Endothelial cell of umbilical vein (primary cell): ENCODE data around the gene PTGFRN.

Source experiments
- CTCF ChIP-seq, 2 donors: IDR thresholded peaks; 1 replicate in 1 of 2; 2 replicates in 1 of 2; pipeline ENCODE4 v1.5.1; 2011; ENCODE audit warnings: low read length in 2 of 2, mild to moderate bottlenecking in 2 of 2, moderate library complexity in 2 of 2, control low read depth in 1 of 2, inconsistent platforms in 1 of 2, low read depth in 1 of 2; ENCODE audit not compliant: insufficient read depth in 1 of 2; ENCODE audit errors: extremely low read depth in 1 of 2
- EZH2 ChIP-seq: IDR thresholded peaks from 2 replicates; pipeline ENCODE4 v1.6.1; 2012; ENCODE audit warnings: borderline replicate concordance, low read depth, mild to moderate bottlenecking, moderate library complexity, low read length, inconsistent platforms; ENCODE audit not compliant: severe bottlenecking
- GATA2 ChIP-seq: IDR thresholded peaks from 2 replicates; pipeline ENCODE4 v1.7.0; 2011; ENCODE audit warnings: low read depth, mild to moderate bottlenecking, moderate library complexity, mixed read lengths, low read length; ENCODE audit not compliant: insufficient read length, insufficient read depth
- JUN ChIP-seq: IDR thresholded peaks from 2 replicates; pipeline ENCODE4 v1.6.1; 2011; ENCODE audit warnings: borderline replicate concordance, low read depth; ENCODE audit not compliant: insufficient read length, insufficient read depth
- MAX ChIP-seq: IDR thresholded peaks from 2 replicates; pipeline ENCODE4 v1.6.1; 2011; ENCODE audit not compliant: insufficient read depth, insufficient read length
- POLR2A ChIP-seq: IDR thresholded peaks from 2 replicates; pipeline ENCODE4 v1.6.1; 2012; ENCODE audit warnings: low read depth, mild to moderate bottlenecking, control low read depth, low read length
- POLR2AphosphoS5 ChIP-seq: IDR thresholded peaks from 2 replicates; pipeline ENCODE4 v1.6.1; 2012; ENCODE audit warnings: low read depth, mild to moderate bottlenecking, control low read depth, low read length, moderate library complexity; ENCODE audit not compliant: insufficient read depth

GRCh38 chr1:117010310-117010969 is 100.7 kb downstream of the PTGFRN start:
- TF ChIP-seq POLR2A (no peak), EZH2 (no peak), MAX (no peak), CTCF (IDR thresholded peaks at IDR 0.05; ENCODE audit: extremely low read depth in 1 of 2, insufficient read depth in 1 of 2, low read depth in 1 of 2, low read length in 2 of 2) (no peak), POLR2AphosphoS5 (no peak), JUN (no peak), GATA2 (no peak)
